Duodenal mucosa (tissue), 2 donors: ENCODE results near the gene CROCC2.

Source experiments
- H3K27ac ChIP-seq: one replicate; pipeline ENCODE4 v1.7.0; 2013; ENCODE audit warnings: low read depth, low read length
- H3K27me3 ChIP-seq, 2 donors: one replicate each; pipeline ENCODE4 v1.7.0; 2013; ENCODE audit warnings: low read length in 2 of 2, control low read depth in 1 of 2; ENCODE audit not compliant: insufficient read depth in 2 of 2, control insufficient read depth in 1 of 2
- H3K36me3 ChIP-seq, 2 donors: one replicate each; pipeline ENCODE4 v1.7.0; 2013; ENCODE audit warnings: low read length in 2 of 2, control low read depth in 1 of 2; ENCODE audit not compliant: insufficient read depth in 2 of 2, control insufficient read depth in 1 of 2
- H3K4me1 ChIP-seq, 2 donors: one replicate each; pipeline ENCODE4 v1.7.0; 2013; ENCODE audit warnings: low read length in 2 of 2, control low read depth in 1 of 2; ENCODE audit not compliant: insufficient read depth in 2 of 2, control insufficient read depth in 1 of 2
- H3K4me3 ChIP-seq, 2 donors: one replicate each; pipeline ENCODE4 v1.7.0; 2013; ENCODE audit warnings: low read length in 2 of 2, low read depth in 1 of 2
- H3K9ac ChIP-seq, 2 donors: one replicate each; pipeline ENCODE4 v1.7.0; 2013; ENCODE audit warnings: low read length in 2 of 2, low read depth in 1 of 2
- H3K9me3 ChIP-seq, 2 donors: one replicate each; pipeline ENCODE4 v1.7.0; 2013; ENCODE audit warnings: low read length in 2 of 2, control low read depth in 1 of 2; ENCODE audit not compliant: control insufficient read depth in 1 of 2

CROCC2 gene

DNA sequence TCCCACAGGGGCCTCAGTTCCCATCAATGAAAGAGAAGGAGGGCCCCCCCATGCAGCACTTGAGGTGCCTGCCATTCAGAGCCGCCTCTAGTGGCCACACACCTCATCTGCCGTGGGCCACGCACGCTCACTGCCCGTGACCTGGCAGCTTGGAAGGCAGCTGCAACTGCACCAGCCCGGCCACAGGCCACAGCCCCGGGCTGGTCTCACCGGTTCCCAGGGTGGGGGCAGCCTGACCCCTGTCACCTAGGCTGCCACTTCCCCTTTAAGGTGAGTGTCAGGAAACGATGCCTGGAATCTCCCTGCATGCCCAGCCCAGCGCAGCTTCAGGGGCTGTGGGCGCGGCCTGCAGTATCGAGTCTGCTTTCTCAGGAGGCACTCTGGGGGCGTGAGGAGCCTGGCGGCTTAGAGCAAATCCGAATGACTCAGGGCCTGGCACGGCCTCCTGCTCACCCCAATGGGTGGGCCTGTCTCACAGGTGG lies 12.7 kb upstream of the CROCC2 start:
- Histone ChIP-seq H3K4me1 (peaks cover 38 to 56% of the 10 kb centered on the region in 2 donors), H3K27ac (no peak overlapping the region), H3K4me3 (peak overlapping the region in 1 of 2 donors; percentile 6), H3K9me3 (no peaks in the 10 kb centered on the region), H3K27me3 (no peaks in the 10 kb centered on the region), H3K36me3 (no peaks in the 10 kb centered on the region), H3K9ac (no peak overlapping the region)

DNA sequence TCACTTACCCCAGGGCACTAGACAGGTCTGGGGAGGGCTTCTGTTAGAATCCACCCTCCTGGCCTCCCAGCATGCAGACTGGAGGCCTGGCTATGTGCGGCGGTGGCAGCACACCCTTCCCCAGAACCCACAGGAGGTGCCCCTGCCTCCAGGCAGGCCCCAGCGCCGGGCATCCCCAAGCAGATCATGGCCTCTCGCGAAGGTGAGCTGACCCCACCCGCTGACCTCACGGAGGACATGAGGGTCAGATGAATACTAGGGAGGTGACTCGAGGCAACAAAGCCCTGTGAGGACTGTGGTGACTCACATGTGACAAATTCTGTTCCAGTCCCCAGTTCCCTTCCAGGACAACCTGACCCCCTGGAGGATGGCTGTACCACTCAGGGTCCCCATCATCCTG lies 12.1 kb upstream of the CROCC2 start:
- H3K27ac ChIP-seq, result no peak overlapping the region
- H3K9ac ChIP-seq, result peak overlapping the region in 1 of 2 donors; percentile 32
- H3K4me1 ChIP-seq, result peaks cover 38 to 56% of the 10 kb centered on the region in 2 donors
- no peaks in the 10 kb centered on the region for H3K27me3 ChIP-seq
- H3K9me3 ChIP-seq, result no peaks in the 10 kb centered on the region
- H3K36me3 ChIP-seq, result no peaks in the 10 kb centered on the region
- H3K4me3 ChIP-seq, result peak overlapping the region in 1 of 2 donors; percentile 21

DNA sequence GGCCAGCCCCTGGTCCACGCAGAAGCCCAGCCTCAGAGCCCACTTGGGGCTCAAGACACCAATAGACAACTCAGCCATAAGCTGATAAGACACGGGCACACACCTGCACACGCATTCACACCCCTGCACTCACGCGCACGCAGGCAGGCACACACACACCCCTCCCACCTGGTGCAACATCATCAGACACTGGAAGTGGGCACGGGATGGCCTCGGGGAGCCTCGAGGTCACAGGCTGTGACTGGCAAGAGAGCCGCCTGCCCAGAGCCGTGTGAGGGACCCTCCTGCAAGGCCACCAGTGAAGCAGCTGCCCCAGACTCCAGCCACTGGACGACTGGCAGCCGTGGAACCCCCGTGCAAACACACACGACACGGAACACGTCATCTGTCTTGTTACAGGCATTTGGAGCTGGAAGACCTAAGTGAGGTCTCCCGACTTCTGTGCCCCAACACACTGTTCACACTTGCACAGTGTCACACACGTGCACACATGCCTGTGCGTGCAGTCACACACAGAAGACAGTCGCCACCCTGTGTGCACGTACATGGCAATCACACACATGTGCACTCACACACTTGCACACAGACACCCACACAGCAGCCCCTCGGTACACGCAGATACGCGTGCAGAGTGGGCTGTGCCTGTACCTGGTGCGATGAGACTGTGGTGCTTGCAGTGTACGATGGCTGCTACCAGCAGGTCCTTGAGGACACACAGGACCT lies 11.1 kb upstream of the CROCC2 start:
- Histone ChIP-seq H3K4me3 (peak overlapping the region; percentile 35 to 53), H3K27me3 (no peaks in the 10 kb centered on the region), H3K36me3 (no peaks in the 10 kb centered on the region), H3K9ac (peak overlapping the region in 1 of 2 donors; percentile 26), H3K4me1 (peaks cover 32 to 49% of the 10 kb centered on the region in 2 donors), H3K27ac (no peak overlapping the region), H3K9me3 (no peaks in the 10 kb centered on the region)

DNA sequence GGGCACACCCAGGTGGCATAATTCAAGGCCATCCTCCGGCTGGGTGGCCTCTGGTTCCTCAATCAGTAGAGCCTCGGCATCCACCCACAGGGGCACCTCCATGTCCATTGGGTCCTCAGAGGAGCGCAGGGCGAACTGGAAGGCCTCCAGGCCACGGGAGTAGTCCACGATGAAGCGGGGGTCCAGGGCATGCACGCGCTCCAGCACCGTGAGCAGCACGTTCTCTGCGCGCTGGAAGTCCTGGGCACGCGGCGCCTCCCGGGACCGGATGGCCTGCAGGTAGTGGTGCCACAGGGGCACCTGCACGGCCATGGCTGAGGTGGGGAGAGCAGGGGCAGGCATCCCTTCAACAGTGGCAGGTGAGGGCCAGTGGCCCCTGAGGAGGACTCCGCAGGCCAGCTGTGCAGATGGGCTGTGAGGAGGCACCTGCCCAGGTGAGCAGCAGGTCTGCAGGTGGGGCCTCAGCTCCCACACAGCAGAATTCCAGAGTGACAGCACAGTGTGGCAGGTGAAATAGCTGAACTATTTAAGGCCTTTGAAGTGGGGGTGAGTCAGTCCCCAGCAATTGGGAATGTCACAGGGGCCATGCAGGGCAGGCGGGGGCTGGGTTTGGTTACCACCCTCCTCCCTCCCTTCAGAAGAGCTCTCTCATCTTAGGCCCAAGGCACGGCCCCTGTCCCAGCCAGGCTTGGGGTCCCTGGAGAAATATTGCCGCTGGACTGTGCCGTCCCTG lies 10.3 kb upstream of the CROCC2 start, which contains the start of gene MAB21L4:
Gene MAB21L4, minus strand, starts transcription at position 501 of the 733 bp plus-strand sequence. Its CDS starts 159 bp downstream, at position 342.
- Histone ChIP-seq H3K9ac (peak within 1 kb of the TSS in 1 of 2 donors; percentile 26), H3K27me3 (no peaks in the 10 kb centered on the region), H3K36me3 (no peaks in the 10 kb centered on the region), H3K4me3 (peak within 1 kb of the TSS; percentile 50 to 53), H3K9me3 (no peaks in the 10 kb centered on the region), H3K27ac (no peak within 1 kb of the TSS), H3K4me1 (peaks cover 32 to 49% of the 10 kb centered on the region in 2 donors)

DNA sequence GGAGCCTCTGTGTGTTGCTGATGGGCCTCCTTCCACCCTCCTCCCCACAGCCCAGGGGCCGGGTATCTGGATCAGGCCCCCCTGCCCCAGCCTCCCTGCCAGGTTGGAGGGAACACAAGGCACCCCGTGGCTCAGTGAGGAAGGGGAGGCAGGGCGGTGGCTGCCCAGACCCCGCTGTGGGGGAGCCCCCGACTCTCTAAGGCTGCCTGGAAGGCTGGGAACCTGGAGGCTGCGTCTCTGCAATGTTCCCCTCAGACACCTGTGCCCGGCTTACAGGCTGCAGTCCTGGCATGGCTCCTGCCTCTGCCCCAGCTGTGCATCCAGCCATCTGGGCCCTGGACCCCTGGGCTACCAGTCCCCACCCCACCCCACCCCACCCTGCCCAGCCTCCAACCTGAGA lies 9.7 kb upstream of the CROCC2 start:
- no peaks in the 10 kb centered on the region for H3K9me3 ChIP-seq
- H3K27ac ChIP-seq, result no peak overlapping the region
- no peaks in the 10 kb centered on the region for H3K27me3 ChIP-seq
- H3K4me3 ChIP-seq, result peak overlapping the region; percentile 50 to 53
- H3K9ac ChIP-seq, result peak overlapping the region in 1 of 2 donors; percentile 26
- H3K4me1 ChIP-seq, result peaks cover 32 to 49% of the 10 kb centered on the region in 2 donors
- no peaks in the 10 kb centered on the region for H3K36me3 ChIP-seq

DNA sequence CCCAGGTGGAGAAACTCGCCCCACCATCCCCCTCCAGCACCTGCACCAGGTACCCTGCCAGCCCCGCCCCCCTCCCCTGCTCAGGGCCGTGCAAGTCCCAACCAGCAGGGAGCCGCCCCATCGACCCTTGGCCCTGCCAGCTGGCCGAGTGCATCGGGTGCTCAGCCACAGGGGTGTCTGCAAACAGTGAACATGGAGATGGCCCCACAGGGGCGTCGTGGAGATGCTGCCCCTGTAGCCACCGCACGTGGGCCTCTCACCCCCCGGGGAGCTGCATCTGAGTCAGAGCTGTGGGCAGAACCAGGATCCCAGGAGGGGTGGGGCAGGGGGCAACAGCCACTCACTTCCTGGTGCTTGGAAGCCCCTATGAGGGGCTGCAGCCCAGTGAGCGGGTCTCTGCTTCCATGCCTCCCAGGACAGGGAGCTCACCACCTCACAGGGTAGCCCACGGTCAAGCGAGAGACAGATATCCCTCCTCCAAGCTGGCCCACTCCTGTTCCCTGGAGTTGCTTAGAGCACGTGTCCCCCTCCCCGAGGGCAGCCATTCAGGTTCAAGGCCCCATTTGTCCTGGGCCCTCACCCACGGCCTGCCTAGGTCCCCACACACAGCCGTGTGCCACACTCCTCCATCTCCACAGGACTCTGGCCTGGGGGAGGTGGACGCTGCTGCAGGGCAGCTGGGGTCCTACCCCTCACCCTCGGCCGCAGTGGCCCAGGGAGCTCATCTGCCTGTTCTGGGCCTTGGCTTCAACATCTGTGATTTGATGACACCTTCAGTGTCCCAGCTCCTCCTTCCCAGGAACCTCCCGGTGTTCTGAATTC lies 9.1 kb upstream of the CROCC2 start:
- peaks cover 32 to 44% of the 10 kb centered on the region in 2 donors for H3K4me1 ChIP-seq
- H3K9ac ChIP-seq, result no peak overlapping the region
- no peaks in the 10 kb centered on the region for H3K36me3 ChIP-seq
- H3K9me3 ChIP-seq, result no peaks in the 10 kb centered on the region
- no peaks in the 10 kb centered on the region for H3K27me3 ChIP-seq
- no peak overlapping the region for H3K27ac ChIP-seq
- H3K4me3 ChIP-seq, result no peak overlapping the region

DNA sequence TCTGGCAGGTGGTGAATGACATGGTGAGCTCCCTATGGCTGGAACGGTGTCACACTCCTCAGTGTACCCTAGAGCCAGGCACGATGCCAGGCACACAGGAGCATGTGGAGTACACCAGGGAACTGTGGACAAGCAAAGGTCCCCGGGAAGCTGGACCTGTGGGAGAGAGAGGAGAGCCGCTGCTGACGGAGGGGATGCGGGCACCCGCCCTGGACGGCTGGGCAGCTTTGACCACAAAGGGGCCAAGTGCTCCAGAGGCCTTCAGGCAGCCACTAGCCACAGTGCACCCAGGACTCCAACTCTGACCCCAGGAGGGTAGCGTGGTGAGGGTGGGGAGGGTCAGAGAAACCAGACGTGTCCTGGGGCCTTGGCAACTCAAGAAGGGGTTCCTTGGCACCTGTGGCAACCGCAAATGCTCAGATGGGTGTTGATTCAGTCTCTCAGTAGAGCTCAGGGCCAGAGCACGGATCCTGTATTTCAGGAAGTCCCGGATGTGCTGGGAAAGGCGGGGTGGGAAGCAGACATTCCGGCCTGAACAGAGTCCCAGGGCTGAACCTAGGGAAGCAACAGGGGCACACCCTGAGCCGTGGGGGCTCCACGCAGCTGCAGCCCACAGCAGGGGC lies 7.9 kb upstream of the CROCC2 start:
- H3K27me3 ChIP-seq, result no peaks in the 10 kb centered on the region
- peaks cover 31 to 47% of the 10 kb centered on the region in 2 donors for H3K4me1 ChIP-seq
- H3K9me3 ChIP-seq, result no peaks in the 10 kb centered on the region
- no peak overlapping the region for H3K4me3 ChIP-seq
- no peak overlapping the region for H3K27ac ChIP-seq
- peak overlapping the region in 1 of 2 donors; percentile 25 for H3K9ac ChIP-seq
- H3K36me3 ChIP-seq, result no peaks in the 10 kb centered on the region

DNA sequence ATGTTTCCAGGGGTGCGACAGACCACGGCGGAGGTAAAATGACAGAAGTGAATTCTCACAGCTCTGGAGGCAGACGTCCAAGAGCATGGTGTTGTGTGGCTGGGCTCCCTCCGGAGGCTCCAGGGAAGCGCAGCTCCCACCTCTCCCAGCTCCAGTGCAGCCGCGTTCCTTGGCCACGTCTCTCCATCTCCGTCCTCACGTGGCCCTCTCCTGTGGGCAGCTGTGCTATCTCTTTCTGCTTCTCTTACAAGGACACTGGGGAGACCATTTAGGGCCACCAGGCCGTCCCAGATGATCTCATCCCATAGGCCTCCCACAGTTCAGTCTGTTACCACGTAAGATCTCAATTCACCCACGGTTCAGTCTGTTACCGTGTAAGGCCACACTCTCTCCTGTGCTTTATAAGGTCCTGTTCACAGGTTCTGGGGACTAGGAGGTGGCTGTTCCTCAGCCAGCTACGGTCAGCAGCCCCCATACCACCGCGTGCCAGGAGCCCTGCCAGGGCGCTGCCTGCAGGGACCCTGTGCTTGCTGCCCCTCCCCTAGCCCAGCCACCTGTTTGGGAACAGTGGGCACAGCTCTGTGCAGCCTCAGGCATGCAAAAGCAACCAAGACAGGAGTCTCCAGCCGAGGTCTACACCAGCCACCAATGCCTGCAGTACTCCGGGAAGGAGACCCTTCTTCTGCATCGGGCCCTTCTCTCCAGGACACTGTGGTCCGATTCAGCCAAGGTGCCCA lies 7.2 kb upstream of the CROCC2 start:
- H3K9ac ChIP-seq, result no peak overlapping the region

DNA sequence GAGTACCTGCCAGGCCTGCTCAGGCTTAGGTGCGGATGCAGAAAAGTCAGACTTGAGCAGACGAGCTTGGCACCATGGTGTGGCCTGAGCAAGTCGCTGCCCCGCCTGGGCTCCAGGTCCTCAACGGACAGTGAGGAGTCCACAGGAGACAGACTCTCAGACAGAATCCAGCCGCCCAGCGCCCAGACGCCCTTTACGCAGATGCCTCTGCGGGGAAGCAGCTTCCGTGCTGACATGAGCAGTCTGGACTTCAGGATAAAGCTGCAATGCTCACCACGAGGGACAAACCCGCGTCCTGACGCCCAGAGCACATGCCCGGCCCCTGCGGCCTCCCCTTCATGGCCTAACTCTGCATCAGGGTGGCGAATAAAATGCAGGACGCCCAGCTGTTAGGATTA lies 6.7 kb upstream of the CROCC2 start:
- Histone ChIP-seq H3K9me3 (no peaks in the 10 kb centered on the region), H3K4me1 (peaks cover 23 to 41% of the 10 kb centered on the region in 2 donors), H3K27me3 (no peaks in the 10 kb centered on the region), H3K27ac (no peak overlapping the region), H3K4me3 (no peak overlapping the region), H3K9ac (no peak overlapping the region), H3K36me3 (no peaks in the 10 kb centered on the region)

More for the DNA sequence above, 7.2 kb upstream of the CROCC2 start:
- no peak overlapping the region for H3K4me3 ChIP-seq
- no peaks in the 10 kb centered on the region for H3K9me3 ChIP-seq
- H3K36me3 ChIP-seq, result no peaks in the 10 kb centered on the region
- no peaks in the 10 kb centered on the region for H3K27me3 ChIP-seq
- no peak overlapping the region for H3K27ac ChIP-seq
- peaks cover 24 to 41% of the 10 kb centered on the region in 2 donors for H3K4me1 ChIP-seq
